GM12873 (cell line): ENCODE measurements around the gene CTSO.

Source experiments
- TF ChIP-seq, protein P1 (sequence below): IDR thresholded peaks from 2 replicates; pipeline ENCODE4 v1.5.1; 2012; ENCODE audit warnings: low read depth, mild to moderate bottlenecking, moderate library complexity, low read length, control low read depth; ENCODE audit not compliant: insufficient read depth; ENCODE audit errors: missing control alignments

CTSO gene

DNA sequence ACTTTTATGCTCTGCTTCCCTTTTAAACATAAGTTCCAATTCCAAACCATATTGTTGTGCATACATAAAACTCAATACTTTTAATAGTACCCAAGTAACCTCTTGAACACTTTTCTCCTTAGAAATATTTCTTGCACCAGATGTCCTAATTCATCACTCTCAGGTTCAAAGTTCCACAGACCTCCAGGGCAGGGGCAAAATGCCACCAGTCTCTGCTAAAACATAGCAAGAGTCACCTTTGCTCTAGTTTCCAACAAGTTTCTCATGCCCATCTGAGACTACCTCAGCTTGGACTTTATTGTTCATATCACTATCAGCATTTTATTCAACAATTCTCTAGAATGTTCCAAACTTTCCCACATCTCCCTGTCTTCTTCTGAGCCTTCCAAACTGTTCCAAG is 73.9 kb downstream of the CTSO start:
- TF ChIP-seq, protein P1, sequence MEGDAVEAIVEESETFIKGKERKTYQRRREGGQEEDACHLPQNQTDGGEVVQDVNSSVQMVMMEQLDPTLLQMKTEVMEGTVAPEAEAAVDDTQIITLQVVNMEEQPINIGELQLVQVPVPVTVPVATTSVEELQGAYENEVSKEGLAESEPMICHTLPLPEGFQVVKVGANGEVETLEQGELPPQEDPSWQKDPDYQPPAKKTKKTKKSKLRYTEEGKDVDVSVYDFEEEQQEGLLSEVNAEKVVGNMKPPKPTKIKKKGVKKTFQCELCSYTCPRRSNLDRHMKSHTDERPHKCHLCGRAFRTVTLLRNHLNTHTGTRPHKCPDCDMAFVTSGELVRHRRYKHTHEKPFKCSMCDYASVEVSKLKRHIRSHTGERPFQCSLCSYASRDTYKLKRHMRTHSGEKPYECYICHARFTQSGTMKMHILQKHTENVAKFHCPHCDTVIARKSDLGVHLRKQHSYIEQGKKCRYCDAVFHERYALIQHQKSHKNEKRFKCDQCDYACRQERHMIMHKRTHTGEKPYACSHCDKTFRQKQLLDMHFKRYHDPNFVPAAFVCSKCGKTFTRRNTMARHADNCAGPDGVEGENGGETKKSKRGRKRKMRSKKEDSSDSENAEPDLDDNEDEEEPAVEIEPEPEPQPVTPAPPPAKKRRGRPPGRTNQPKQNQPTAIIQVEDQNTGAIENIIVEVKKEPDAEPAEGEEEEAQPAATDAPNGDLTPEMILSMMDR, result no peak

DNA sequence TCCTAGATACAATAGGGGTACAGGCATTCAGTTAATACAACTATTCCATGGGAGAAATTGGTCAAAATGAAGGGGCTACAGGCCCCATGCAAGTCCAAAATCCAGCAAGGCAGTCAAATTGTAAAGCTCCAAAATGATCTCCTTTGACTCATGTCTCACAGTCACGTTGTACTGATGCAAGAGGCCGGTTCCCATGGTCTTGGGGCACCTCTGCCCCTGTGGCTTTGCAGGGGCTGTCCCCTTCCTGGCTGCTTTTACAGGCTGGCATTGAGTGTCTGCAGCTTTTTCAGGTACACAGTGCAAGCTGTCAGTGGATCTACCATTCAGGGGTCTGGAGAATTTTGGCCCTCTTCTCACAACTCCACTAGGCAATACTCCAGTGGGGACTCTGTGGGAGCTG is 75.1 kb downstream of the CTSO start:
- TF ChIP-seq, protein P1, result no peak

DNA sequence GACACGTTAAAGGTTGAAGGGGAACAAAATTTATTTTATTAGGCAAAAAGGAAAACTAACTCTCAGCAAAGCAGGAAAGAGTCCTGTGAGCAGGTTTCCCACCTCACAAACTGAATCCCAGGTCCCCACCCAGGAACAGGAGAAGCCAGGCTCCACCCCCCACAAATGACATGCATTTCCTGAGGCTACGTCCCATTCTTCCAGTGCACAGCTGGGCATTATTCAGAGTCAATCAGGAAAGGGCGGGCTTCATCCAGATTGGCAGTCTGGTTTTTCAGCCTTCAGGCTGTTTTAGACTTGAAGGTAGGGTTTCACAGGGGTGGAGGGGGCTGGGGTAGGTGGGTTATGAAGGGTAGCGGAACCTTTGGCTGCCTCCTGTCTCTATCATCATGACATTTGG is 75.7 kb downstream of the CTSO start:
- TF ChIP-seq, protein P1, result no peak

DNA sequence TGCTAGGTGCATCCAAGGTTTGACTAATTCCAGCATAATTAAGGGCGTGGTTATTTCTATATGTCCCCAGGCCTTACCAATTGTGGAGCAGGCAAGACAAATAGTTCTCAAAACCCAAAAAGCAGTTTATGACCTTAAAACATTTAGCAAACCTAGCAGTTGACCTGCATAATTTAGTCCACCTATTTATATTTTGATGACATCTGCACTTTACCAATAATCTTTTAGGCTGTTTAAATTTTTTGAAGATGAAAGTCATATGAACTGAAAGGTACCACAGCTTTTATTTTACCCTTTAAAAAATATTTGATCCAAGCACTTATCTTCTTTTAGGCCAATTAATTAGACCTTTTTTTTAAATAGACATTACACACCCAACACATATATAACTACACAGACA is 77.8 kb downstream of the CTSO start:
- TF ChIP-seq, protein P1, result no peak
